CD4-positive, CD25-positive, alpha-beta regulatory T cell (primary cell): Measurements from ENCODE around the gene GPT2. TPM values are rescaled to one million over a fixed set of nuclear protein-coding genes. Genes with fewer than 3 reads are reported as not detected.
A peak's percentile ranks its signal among the peaks of the same experiment; 100 is the strongest.

Experiments
- ATAC-seq, 2 donors: fragments of 150-1000 bp; cut with Tn5 transposase; one replicate each; pipeline ENCODE4 v1.10.0; 2021; ENCODE audit warnings: low read depth in 2 of 2, moderate number of reproducible peaks in 2 of 2, moderate library complexity in 1 of 2
- DNase-seq, 3 donors: peaks; one replicate each; pipeline versions ENCODE4 v3.0.0 to v3.0.0-alpha.2; 2012 to 2022; ENCODE audit warnings: mixed read lengths in 1 of 3
- H3K27ac ChIP-seq: one replicate; pipeline ENCODE4 v1.7.0; 2013; ENCODE audit warnings: mild to moderate bottlenecking, low read length; ENCODE audit not compliant: insufficient read depth, poor library complexity, severe bottlenecking
- H3K27me3 ChIP-seq: one replicate; pipeline ENCODE4 v1.7.0; 2013; ENCODE audit warnings: low read length; ENCODE audit not compliant: control insufficient read depth, insufficient read depth
- H3K36me3 ChIP-seq: one replicate; pipeline ENCODE4 v1.7.0; 2013; ENCODE audit warnings: mild to moderate bottlenecking, low read length, moderate library complexity; ENCODE audit not compliant: control insufficient read depth, insufficient read depth
- H3K4me1 ChIP-seq: 2 replicates; pipeline ENCODE4 v1.7.0; 2013; ENCODE audit warnings: mild to moderate bottlenecking, low read length; ENCODE audit not compliant: insufficient read depth, control insufficient read depth, poor library complexity, severe bottlenecking
- H3K4me3 ChIP-seq: one replicate; pipeline ENCODE4 v1.7.0; 2013; ENCODE audit warnings: low read depth, mild to moderate bottlenecking, low read length, moderate library complexity
- H3K9me3 ChIP-seq, 2 experiments: 1 replicate in 1 of 2; 2 replicates in 1 of 2; pipeline ENCODE4 v1.7.0; 2013; ENCODE audit warnings: low read length in 2 of 2, mild to moderate bottlenecking in 1 of 2, moderate library complexity in 1 of 2; ENCODE audit not compliant: control insufficient read depth in 2 of 2
- H3K27ac Mint-ChIP-seq, 3 donors: one replicate each; pipeline ENCODE4 v1.8.0; 2020 to 2022; ENCODE audit warnings: mild to moderate bottlenecking in 3 of 3, mixed read lengths in 3 of 3, moderate library complexity in 2 of 3
- H3K27me3 Mint-ChIP-seq: one replicate; pipeline ENCODE4 v1.8.0; 2022; ENCODE audit warnings: mild to moderate bottlenecking, mixed read lengths
- H3K36me3 Mint-ChIP-seq: one replicate; pipeline ENCODE4 v1.8.0; 2020; ENCODE audit warnings: mixed read lengths
- H3K4me1 Mint-ChIP-seq, 4 donors: one replicate each; pipeline ENCODE4 v1.8.0; 2020 to 2022; ENCODE audit warnings: mixed read lengths in 4 of 4, mild to moderate bottlenecking in 1 of 4
- H3K4me3 Mint-ChIP-seq, 4 donors: one replicate each; pipeline ENCODE4 v1.8.0; 2020 to 2022; ENCODE audit warnings: mild to moderate bottlenecking in 4 of 4, mixed read lengths in 4 of 4, moderate library complexity in 3 of 4
- H3K9me3 Mint-ChIP-seq, 7 donors: one replicate each; pipeline ENCODE4 v1.8.0; 2020 to 2022; ENCODE audit warnings: mixed read lengths in 7 of 7, mild to moderate bottlenecking in 3 of 7, moderate library complexity in 2 of 7
- polyA plus RNA-seq, 4 donors: library from polyadenylated mRNA; unstranded; fragments of 300-500 nt; fragmentation: Illumina TruSeq; gene quantifications; one replicate each; pipeline ENCODE4 v1.2.3, GENCODE V29; 2021
- total RNA-seq: library from RNA; stranded (reverse); gene quantifications from one replicate; pipeline ENCODE4 v1.2.3, GENCODE V29; 2022

Gene GPT2
- total and polyA plus RNA-seq, 5 donors from 2014 or later = 0.33 to 0.81 (median 0.39) TPM

DNA sequence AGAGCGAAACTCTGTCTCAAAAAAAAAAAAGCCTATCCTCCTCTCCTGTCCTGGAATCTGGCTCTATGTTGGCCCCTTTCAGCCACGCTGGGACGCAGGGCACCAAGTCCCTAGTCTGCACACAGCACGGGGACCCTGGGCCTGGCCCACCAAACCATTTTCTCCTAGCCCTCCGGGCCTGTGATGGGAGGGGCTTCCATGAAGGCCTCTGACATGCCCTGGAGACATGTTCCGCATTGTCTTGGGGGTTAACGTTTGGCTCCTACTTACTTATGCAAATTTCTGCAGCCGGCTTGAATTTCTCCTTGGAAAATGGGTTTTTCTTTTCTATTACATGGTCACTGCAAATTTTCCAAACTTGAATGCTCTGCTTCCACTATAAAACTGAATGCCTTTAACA lies 12.6 kb upstream of the GPT2 start:
- no peak for ATAC-seq
- no peaks in the 10 kb centered on the region for H3K4me1 ChIP-seq
- Mint-ChIP-seq H3K27me3 (peaks cover 9% of the 10 kb centered on the region), H3K4me3 (no peak overlapping the region), H3K36me3 (no peaks in the 10 kb centered on the region), H3K27ac (no peak overlapping the region), H3K9me3 (peaks cover 0 to 3% (median 0%) of the 10 kb centered on the region in 7 donors), H3K4me1 (no peaks in the 10 kb centered on the region)
- H3K36me3 ChIP-seq = no peaks in the 10 kb centered on the region
- no peak overlapping the region for H3K4me3 ChIP-seq
- no peak for DNase-seq
- H3K27ac ChIP-seq = no peak overlapping the region
- H3K27me3 ChIP-seq = no peaks in the 10 kb centered on the region
- H3K9me3 ChIP-seq = no peaks in the 10 kb centered on the region

DNA sequence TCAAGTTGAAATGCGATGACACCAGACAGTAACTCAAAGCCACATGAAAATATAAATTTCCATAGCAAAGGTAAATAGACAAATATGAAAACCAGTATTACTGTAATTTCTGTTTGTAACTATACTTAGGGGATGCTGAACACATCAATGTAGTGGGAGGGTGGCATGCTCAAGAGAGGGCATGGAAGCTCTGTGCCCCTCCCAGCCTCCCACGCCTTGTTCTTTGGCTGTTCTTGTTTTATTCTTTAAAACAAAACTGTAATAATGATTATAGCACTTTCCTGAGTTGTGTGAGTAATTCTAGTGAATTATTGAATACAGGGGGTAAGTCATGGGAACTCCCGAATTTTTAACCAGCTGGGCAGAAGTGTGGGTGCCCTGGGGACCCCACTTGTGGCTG lies 11.0 kb upstream of the GPT2 start:
- H3K9me3 Mint-ChIP-seq = peaks cover 0 to 3% (median 0%) of the 10 kb centered on the region in 7 donors
- H3K4me3 ChIP-seq = no peak overlapping the region
- no peaks in the 10 kb centered on the region for H3K4me1 Mint-ChIP-seq
- no peaks in the 10 kb centered on the region for H3K4me1 ChIP-seq
- H3K27ac ChIP-seq = no peak overlapping the region
- no peak for DNase-seq
- no peaks in the 10 kb centered on the region for H3K27me3 ChIP-seq
- peaks cover 9% of the 10 kb centered on the region for H3K27me3 Mint-ChIP-seq
- H3K4me3 Mint-ChIP-seq = no peak overlapping the region
- no peaks in the 10 kb centered on the region for H3K36me3 Mint-ChIP-seq
- no peaks in the 10 kb centered on the region for H3K36me3 ChIP-seq
- no peak for ATAC-seq
- H3K27ac Mint-ChIP-seq = no peak overlapping the region
- no peaks in the 10 kb centered on the region for H3K9me3 ChIP-seq

DNA sequence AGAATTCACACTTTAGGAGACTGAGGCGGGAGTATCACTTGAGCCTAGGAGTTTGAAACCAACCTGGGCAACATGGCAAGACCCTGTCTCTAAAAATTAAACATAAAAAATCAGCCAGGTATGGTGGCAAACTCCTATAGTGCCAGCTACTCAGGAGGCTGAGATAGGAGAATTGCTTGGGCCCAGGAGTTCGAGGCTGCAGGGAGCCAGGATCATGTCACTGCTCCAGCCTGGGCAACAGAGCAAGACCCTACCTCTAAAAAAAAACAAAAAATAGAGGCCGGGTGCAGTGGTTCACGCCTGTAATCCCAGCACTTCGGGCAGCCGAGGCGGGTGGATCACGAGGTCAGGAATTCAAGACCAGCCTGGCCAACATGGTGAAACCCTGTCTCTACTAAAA lies 8.9 kb upstream of the GPT2 start:
- H3K36me3 ChIP-seq = no peaks in the 10 kb centered on the region
- no peaks in the 10 kb centered on the region for H3K4me1 ChIP-seq
- Mint-ChIP-seq H3K27me3 (peaks cover 9% of the 10 kb centered on the region), H3K4me3 (no peak overlapping the region), H3K36me3 (no peaks in the 10 kb centered on the region), H3K9me3 (no peaks in the 10 kb centered on the region), H3K4me1 (no peaks in the 10 kb centered on the region), H3K27ac (no peak overlapping the region)
- H3K27me3 ChIP-seq = no peaks in the 10 kb centered on the region
- H3K27ac ChIP-seq = no peak overlapping the region
- H3K4me3 ChIP-seq = no peak overlapping the region
- H3K9me3 ChIP-seq = no peaks in the 10 kb centered on the region
- DNase-seq (no peak), ATAC-seq (no peak)

DNA sequence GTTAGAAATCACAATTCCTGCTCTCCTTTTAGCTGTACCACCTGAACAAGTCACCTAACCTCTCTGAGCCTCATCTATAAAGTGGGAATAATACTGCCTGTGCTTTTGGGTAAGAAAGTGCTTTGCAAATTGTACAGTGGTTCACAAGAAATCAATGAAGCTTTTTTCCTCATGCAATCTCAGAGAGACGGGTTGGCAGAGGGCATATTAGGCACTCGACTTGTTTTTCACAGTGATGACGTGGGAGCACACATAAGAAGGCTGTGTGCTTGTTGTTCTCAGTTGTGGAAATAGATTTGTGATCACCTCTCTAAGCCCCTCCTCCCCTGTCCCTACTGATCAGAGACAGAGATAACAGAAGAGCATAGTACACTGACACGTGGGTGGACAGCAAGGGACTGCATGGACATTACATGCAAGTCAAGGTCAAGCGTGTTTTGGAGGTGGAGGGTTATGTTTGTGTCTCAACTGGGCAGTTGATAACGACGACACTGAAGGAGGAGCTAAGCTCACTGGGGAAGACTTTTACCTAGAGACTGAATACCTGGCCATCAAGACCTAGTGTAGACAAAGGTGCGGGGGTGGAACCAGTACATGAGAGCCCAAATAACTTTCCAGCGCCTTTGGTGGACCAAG lies 1.7 kb upstream of the GPT2 start:
- no peaks in the 10 kb centered on the region for H3K36me3 Mint-ChIP-seq
- Histone ChIP-seq H3K27me3 (peaks cover 2% of the 10 kb centered on the region), H3K9me3 (no peaks in the 10 kb centered on the region), H3K4me3 (no peak overlapping the region), H3K27ac (no peak overlapping the region), H3K36me3 (no peaks in the 10 kb centered on the region), H3K4me1 (peaks cover 19% of the 10 kb centered on the region)
- H3K27me3 Mint-ChIP-seq = peaks cover 47% of the 10 kb centered on the region
- no peak for DNase-seq
- no peak for ATAC-seq
- H3K4me3 Mint-ChIP-seq = peak overlapping the region; percentile 72 to 92 (median 87)
- peaks cover 5 to 20% (median 6%) of the 10 kb centered on the region in 4 donors for H3K4me1 Mint-ChIP-seq
- H3K9me3 Mint-ChIP-seq = peaks cover 0 to 1% (median 0%) of the 10 kb centered on the region in 7 donors
- peak overlapping the region in 1 of 3 donors; percentile 32 for H3K27ac Mint-ChIP-seq

DNA sequence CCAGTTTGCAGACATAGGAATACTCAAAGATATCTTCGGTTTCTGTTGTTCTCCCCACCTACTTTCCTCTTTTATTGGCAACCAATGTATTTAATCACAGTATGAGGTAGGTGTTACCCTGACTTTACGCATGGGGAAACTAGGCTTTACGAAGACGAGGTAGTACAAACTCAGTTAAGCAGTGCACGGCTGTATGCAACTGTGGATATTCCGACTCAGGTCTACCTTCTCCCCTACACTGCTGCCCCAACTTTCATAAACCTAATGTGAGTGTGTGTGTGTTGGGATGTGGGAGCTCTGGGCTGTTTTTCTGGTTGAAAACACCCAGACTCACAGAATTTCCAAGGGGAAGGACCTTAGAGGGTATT lies 1.2 kb upstream of the GPT2 start:
- Mint-ChIP-seq H3K27me3 (peaks cover 47% of the 10 kb centered on the region), H3K27ac (peak overlapping the region in 2 of 3 donors; percentile 59 to 86), H3K36me3 (no peaks in the 10 kb centered on the region), H3K9me3 (peaks cover 0 to 1% (median 0%) of the 10 kb centered on the region in 7 donors), H3K4me1 (peaks cover 5 to 20% (median 6%) of the 10 kb centered on the region in 4 donors), H3K4me3 (peak overlapping the region; percentile 86 to 93 (median 90))
- no peaks in the 10 kb centered on the region for H3K36me3 ChIP-seq
- H3K27me3 ChIP-seq = peaks cover 2% of the 10 kb centered on the region
- H3K4me3 ChIP-seq = no peak overlapping the region
- ATAC-seq = no peak
- H3K9me3 ChIP-seq = no peaks in the 10 kb centered on the region
- no peak overlapping the region for H3K27ac ChIP-seq
- H3K4me1 ChIP-seq = peaks cover 19% of the 10 kb centered on the region
- no peak for DNase-seq

DNA sequence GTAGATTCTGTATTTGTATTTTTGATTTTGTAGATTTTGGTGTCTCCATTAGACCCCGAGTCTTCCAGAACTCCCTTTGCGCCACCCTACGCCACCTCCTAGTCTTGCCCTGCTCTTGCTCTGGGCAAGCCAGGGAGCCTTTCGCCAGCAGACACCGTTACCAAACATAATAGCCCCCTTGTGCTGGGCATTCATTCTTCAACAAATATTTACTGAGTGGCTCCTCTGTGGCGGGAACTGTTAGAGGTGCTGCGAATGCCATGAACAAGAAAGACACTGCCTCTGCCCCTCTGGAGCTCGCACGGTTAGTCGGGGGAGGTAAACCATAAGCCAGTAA lies 841 bp upstream of the GPT2 start:
- Histone ChIP-seq H3K27me3 (peaks cover 2% of the 10 kb centered on the region), H3K36me3 (no peaks in the 10 kb centered on the region), H3K4me1 (peaks cover 19% of the 10 kb centered on the region), H3K9me3 (no peaks in the 10 kb centered on the region), H3K4me3 (peak overlapping the region; percentile 51), H3K27ac (no peak overlapping the region)
- H3K4me1 Mint-ChIP-seq = peaks cover 5 to 20% (median 6%) of the 10 kb centered on the region in 4 donors
- H3K27me3 Mint-ChIP-seq = peaks cover 47% of the 10 kb centered on the region
- H3K4me3 Mint-ChIP-seq = peak overlapping the region; percentile 86 to 93 (median 90)
- ATAC-seq = no peak
- H3K36me3 Mint-ChIP-seq = no peaks in the 10 kb centered on the region
- peak overlapping the region in 2 of 3 donors; percentile 59 to 86 for H3K27ac Mint-ChIP-seq
- H3K9me3 Mint-ChIP-seq = peaks cover 0 to 1% (median 0%) of the 10 kb centered on the region in 7 donors
- DNase-seq = no peak

DNA sequence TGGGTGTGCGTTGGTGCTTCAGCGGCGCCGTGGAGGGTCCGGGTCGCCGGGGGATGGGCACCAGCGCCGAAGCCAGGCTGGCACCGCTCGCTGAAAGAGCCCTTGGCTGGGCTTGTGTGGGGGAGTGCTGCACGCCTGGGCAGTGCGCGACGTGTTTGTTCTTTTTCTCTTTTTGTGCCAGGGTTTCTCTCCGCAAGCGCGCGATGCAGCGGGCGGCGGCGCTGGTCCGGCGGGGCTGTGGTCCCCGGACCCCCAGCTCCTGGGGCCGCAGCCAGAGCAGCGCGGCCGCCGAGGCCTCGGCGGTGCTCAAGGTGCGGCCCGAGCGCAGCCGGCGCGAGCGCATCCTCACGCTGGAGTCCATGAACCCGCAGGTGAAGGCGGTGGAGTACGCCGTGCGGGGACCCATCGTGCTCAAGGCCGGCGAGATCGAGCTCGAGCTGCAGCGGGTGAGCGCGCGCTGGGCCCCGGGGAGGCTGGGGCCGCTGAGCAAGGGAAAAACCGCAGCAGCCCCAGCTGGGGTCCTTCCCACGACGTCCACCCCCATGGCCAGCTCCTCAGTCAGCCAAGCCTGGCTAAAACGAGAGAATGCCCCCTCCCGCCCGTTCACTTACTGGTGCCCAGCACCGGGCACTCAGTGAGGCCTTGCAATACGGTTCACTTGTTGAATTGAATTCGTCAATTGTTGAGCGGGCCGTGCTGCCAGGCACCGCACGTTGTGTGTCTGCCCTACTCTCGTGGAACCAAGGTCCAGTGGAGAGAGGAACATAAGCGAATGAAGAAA lies 541 bp downstream of the GPT2 start:
- peak overlapping the region; percentile 38 to 92 (median 80) for H3K4me3 Mint-ChIP-seq
- H3K27ac ChIP-seq = no peak overlapping the region
- no peak overlapping the region for H3K4me3 ChIP-seq
- peaks cover 19% of the 10 kb centered on the region for H3K4me1 ChIP-seq
- H3K27me3 Mint-ChIP-seq = peaks cover 47% of the 10 kb centered on the region
- no peaks in the 10 kb centered on the region for H3K36me3 Mint-ChIP-seq
- ATAC-seq = no peak
- peaks cover 5 to 20% (median 6%) of the 10 kb centered on the region in 4 donors for H3K4me1 Mint-ChIP-seq
- DNase-seq = peak in 1 of 3 donors; percentile 34
- peaks cover 0 to 1% (median 0%) of the 10 kb centered on the region in 7 donors for H3K9me3 Mint-ChIP-seq
- no peaks in the 10 kb centered on the region for H3K9me3 ChIP-seq
- H3K36me3 ChIP-seq = no peaks in the 10 kb centered on the region
- H3K27ac Mint-ChIP-seq = no peak overlapping the region
- H3K27me3 ChIP-seq = peaks cover 2% of the 10 kb centered on the region
